HFF-Myc (cell line): ENCODE measurements around the gene EXD2.
A peak's percentile ranks its signal among the peaks of the same experiment; 100 is the strongest.
"Not testable (repeated sequence)": the region's sequence is repeated elsewhere in the genome, so short reads cannot be mapped to it uniquely, and the experiment has no call there.

Experiments used
- DNase-seq: peaks from one replicate; pipeline ENCODE4 v3.0.0-alpha.2; 2011; ENCODE audit warnings: low read depth; ENCODE audit errors: extremely low read depth
- H3K4me3 ChIP-seq: replicated peaks from 2 replicates; pipeline ENCODE4 v1.5.1; 2011; ENCODE audit warnings: low read depth, mild to moderate bottlenecking, control low read depth, low read length
- CTCF ChIP-seq: IDR thresholded peaks from 2 replicates; pipeline ENCODE4 v1.5.1; 2012; ENCODE audit warnings: mild to moderate bottlenecking, low read depth, low read length, control low read depth; ENCODE audit errors: missing control alignments

Gene EXD2

DNA sequence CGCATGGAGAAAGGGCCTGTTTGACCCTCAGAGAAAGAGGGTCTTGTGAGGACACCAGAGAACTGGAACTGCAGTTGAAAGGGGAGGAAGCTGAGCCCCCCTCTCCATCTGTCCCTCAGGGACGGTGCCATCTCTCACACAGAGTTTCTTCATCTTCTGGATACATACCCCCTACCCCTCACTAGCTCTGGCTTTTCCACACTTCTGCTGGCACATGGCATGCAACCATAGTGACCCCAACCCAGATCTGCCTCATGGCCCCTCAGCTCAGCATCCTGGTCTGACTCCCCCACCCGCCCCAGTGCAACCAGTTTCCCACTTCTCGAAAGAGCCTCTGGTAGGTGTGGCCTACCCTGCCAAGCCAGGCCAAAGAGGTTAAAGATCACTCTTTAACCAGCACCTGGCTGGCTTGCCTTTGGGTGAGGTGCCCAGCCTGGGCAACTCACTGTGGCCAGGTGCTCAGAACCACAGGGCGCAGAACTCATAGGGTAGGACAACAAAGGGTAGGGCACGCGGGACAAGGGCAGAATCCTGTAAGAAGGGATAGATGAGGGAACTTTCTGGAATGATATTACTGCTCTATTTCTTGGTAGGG is 94.5 kb downstream of the EXD2 start:
- no peak overlapping the region for H3K4me3 ChIP-seq
- TF ChIP-seq CTCF: no peak
- no peak for DNase-seq

DNA sequence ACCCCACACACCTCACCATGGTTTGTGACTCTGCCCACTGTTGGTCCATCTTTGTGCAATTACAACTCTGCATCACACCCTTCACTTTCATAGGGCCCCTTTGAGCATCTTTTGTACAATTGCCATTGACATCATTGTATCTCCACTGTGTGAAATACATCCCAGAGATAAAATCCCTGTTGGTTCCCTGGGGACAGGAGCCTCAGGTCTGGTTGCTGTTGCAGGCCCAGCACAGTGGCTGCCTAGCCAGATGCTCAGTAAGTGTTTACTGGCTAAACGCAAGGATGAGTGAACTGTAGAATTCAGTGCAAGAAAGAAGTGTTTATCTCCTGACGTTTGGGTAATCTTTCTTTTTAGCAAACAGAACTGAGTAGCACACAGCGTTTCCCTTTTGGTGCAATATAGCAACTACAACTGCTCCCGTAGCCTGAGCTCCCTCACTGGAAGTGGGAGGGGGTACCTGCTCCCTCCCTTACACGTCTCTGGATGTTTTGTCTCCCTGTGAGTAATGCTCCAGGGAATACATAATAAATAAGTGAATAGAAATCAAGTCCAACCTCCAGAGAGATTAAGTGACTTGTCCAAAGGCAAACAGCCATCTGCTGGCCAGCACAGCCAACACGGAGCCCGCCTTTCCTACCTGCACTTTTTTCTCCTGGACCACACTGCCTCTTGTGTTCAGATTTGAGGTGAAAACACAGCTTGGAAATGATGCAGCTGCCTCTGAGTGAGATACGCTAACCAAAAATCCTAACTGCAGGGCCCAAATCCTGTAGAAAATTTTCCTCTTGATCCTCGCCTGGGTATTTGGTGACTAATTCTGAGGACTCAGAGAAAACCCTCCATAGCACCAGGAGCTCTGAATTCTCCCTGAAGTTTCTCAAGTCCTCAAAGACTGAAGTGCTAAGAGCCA is 96.1 kb downstream of the EXD2 start:
- H3K4me3 ChIP-seq: no peak overlapping the region
- DNase-seq: no peak
- no peak for TF ChIP-seq CTCF

DNA sequence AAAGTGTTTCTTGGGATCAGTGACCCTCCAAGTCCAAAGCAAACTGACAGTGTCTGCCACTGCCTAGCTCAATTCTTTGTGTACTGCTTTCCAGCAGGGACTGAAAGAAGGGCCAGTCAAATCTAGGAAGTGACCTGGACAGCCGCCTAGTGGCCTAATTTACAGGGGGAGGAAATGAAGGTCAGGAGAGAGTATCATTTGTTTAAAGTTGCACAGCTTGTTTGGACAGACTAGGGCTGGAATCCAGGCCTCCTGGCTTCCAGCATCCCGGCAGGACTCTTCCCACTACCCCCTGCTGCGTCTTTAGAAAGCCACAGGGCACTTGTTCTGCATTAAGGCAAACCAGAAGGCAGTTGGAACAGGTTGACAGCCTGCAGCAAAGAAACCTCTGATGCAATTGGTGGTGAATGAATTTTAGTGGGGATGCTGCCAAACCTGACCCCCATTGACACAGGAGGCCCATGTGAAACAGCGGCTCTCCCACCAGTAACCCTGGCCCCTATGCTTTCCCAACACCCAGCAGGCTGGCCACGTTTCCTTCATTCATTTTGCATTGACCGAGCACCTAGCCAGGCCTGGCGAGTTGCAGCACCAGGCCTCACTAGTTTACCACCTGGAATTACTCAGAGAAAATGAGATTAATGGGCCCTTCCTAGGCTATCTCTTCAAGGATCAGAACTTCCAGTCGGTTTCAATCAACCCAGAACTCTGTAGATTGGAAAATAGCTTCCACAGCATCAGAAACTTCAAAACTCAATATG is 96.9 kb downstream of the EXD2 start:
- no peak for DNase-seq
- peak; percentile 32 for TF ChIP-seq CTCF
- H3K4me3 ChIP-seq: no peak overlapping the region

- no peak for TF ChIP-seq CTCF
- DNase-seq: no peak
- H3K4me3 ChIP-seq: no peak overlapping the region
These were observed 97.8 kb downstream of the EXD2 start for GRCh38 chr14:69288956-69289705.

- no peak overlapping the region for H3K4me3 ChIP-seq
- TF ChIP-seq CTCF: no peak
- DNase-seq: no peak
These were observed 98.7 kb downstream of the EXD2 start for GRCh38 chr14:69289811-69290520.

GRCh38 chr14:69290881-69291280 is 99.6 kb downstream of the EXD2 start:
- DNase-seq, H3K4me3 ChIP-seq: not testable (repeated sequence)
